ENCODE data around the gene PKP3. TPM values are rescaled to one million over a fixed set of nuclear protein-coding genes. Genes with fewer than 3 reads are reported as not detected.
A peak's percentile ranks its signal among the peaks of the same experiment; 100 is the strongest.

The PKP3 gene
- total and polyA plus RNA-seq, 10 donors, result 0.09 to 2.8 (median 0.44) TPM; not detected in 4

- no peak for DNase-seq
- intact Hi-C loops (cut with DNase I; ENCODE audit: low total_unique reads), result loop anchor here (10.0 kb wide), 1 partner anchor 115 kb away; no protein-coding TSS in a partner anchor
- TF ChIP-seq POLR2A (IDR thresholded peaks at IDR 0.05) (no peak), POLR2AphosphoS5 (IDR thresholded peaks at IDR 0.05) (no peak), CTCF (IDR thresholded peaks at IDR 0.05 in 8 of 11, conservative IDR thresholded peaks at IDR 0.05 in 3 of 11) (no peak)
These were observed 24.5 kb upstream of the PKP3 start, which contains the start of gene B4GALNT4 for GRCh38 chr11:369336-370018. Gene B4GALNT4, plus strand, starts transcription at chr11:369499. Its CDS starts 305 bp downstream, at chr11:369804.

GRCh38 chr11:370070-370941 is 23.7 kb upstream of the PKP3 start:
- intact Hi-C loops (cut with DNase I; ENCODE audit: low total_unique reads), result no loop called here
- 28 to 42% (median 34%) methylated on average over 21 to 42 of the region's 42 CpGs for WGBS, 5 donors
- no peak for DNase-seq

More at GRCh38 chr11:369336-370018, 24.5 kb upstream of the PKP3 start, which contains the start of gene B4GALNT4:
- Histone ChIP-seq H3K4me3 (peak within 1 kb of the TSS in 4 of 8 donors; percentile 5 to 54 (median 9)), H3K27me3 (replicated peaks in 1 of 7) (peaks cover 7 to 74% (median 40%) of the 10 kb centered on the region in 7 donors), H3K36me3 (no peaks in the 10 kb centered on the region), H3K27ac (no peak within 1 kb of the TSS), H3K9me3 (no peaks in the 10 kb centered on the region), H3K4me1 (peaks cover 6 to 21% (median 11%) of the 10 kb centered on the region in 6 donors)
- 1 to 4% (median 2%) methylated on average over 5 to 111 of the region's 118 CpGs; no CpG with 5 or more reads in 1 of the 5 donors for WGBS, 5 donors

GRCh38 chr11:371051-371450 is 23.0 kb upstream of the PKP3 start:
- H3K27me3 ChIP-seq (replicated peaks in 1 of 7), result peaks cover 7 to 58% (median 38%) of the 10 kb centered on the region in 7 donors
- 72 to 88% (median 78%) methylated on average over 4 to 5 of the region's 5 CpGs for WGBS, 5 donors
- H3K9me3 ChIP-seq, result no peaks in the 10 kb centered on the region
- DNase-seq, result no peak
- no peak overlapping the region for H3K27ac ChIP-seq
- TF ChIP-seq CTCF (IDR thresholded peaks at IDR 0.05 in 8 of 11, conservative IDR thresholded peaks at IDR 0.05 in 3 of 11) (no peak), POLR2AphosphoS5 (IDR thresholded peaks at IDR 0.05) (no peak), POLR2A (IDR thresholded peaks at IDR 0.05) (no peak)
- H3K36me3 ChIP-seq, result no peaks in the 10 kb centered on the region
- peaks cover 6 to 21% (median 10%) of the 10 kb centered on the region in 6 donors for H3K4me1 ChIP-seq
- no peak overlapping the region for H3K4me3 ChIP-seq
- intact Hi-C loops (cut with DNase I; ENCODE audit: low total_unique reads), result no loop called here

More at GRCh38 chr11:370070-370941, 23.7 kb upstream of the PKP3 start:
- H3K4me1 ChIP-seq, result peaks cover 6 to 21% (median 10%) of the 10 kb centered on the region in 6 donors
- H3K27ac ChIP-seq, result no peak overlapping the region
- H3K36me3 ChIP-seq, result no peaks in the 10 kb centered on the region
- H3K27me3 ChIP-seq (replicated peaks in 1 of 7), result peaks cover 7 to 65% (median 38%) of the 10 kb centered on the region in 7 donors
- H3K4me3 ChIP-seq, result peak overlapping the region in 1 of 8 donors; percentile 5
- no peaks in the 10 kb centered on the region for H3K9me3 ChIP-seq
- TF ChIP-seq POLR2AphosphoS5 (IDR thresholded peaks at IDR 0.05) (no peak), CTCF (IDR thresholded peaks at IDR 0.05 in 8 of 11, conservative IDR thresholded peaks at IDR 0.05 in 3 of 11) (no peak), POLR2A (IDR thresholded peaks at IDR 0.05) (no peak)

Data from spleen (tissue), 11 donors.